Measurements from ENCODE around the gene UBC.
A peak's percentile ranks its signal among the peaks of the same experiment; 100 is the strongest.
"Not testable (repeated sequence)": the region's sequence is repeated elsewhere in the genome, so short reads cannot be mapped to it uniquely, and the experiment has no call there.

Gene UBC

DNA sequence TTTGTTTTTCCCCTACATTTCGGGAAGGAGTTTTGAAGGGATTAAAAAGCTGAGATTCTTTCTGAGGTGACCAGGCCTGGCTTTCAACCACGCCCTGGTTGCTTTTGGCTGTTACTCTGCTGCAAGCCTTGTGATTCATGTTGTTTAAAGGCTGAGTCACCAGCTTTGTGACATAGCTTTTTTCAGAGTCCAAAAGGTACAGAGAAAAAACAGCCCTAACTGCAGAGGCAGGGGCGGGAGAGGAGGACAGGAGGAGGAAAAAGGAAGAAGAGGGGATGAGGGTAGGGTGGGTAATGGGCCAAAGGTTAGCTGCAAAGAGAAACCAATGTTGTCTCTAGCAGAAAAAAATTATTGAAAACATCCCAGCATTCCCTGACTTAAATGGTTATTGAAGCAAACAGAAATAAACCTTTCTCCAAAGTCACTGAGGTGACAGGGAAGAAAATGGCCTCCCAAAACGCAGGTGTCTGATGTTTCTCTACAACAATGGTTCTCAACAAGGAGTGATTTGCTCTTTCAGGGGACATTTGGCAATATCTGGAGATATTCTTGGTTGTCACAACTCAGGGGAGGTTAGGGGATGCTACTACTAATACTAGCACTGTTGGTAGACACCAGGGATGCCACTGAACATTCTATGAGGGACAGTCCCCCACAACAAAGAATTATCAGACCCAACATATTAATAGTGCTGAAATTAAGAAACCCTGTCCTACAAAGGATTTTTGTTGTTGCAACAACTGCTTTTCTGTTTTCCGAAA is 2.1 kb upstream of the UBC start:
- DNase-seq (ENCODE audit: extremely low read depth in 1 of 2, low read depth in 1 of 2) = no peak

DNA sequence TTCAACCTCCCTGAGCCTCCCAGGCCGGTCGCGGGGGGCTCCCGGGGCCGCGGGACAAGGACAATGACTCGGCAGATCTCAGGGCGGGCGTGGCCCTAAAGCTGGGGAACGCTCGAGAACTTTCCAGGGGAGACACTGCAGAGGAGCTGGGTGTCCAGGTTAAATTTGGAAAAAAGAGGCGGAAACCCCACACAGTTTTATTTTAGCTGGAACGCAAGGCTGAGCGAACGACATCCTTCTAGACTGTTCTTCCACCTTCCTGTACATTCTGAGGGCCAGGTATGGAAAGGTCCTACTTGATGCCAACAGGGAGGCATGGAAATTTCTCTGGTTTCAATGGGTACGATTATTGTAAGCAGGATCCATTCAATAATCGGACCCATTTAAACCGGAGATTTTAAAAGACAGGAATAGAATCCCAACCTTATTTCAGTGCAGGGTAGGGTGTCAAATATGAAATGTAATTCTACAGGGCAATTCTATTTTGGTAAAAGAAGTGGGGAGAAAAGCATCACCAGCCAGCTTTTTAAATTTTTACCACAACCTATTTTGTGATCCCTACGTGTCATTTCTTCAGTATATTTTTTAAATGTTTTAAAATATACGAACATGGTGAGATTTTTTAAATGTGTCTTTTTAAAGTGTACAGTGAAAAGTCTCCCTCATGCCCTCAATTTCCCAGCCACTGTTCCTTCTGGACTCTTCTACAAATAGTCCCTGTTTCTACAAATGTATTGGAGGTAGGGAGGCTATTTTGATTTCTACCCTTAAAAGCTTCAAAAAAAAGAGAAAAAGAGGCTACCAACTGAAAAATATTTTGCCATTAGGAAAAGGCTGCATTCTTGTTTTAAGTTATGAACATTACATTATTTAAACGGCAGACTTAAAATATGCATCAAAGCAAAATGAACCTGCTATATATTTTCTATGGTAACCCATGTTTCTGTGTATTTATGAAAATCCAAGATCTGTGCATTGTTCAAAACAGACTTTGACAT is 1.1 kb upstream of the UBC start:
- no peak for DNase-seq (ENCODE audit: extremely low read depth in 1 of 2, low read depth in 1 of 2)

DNA sequence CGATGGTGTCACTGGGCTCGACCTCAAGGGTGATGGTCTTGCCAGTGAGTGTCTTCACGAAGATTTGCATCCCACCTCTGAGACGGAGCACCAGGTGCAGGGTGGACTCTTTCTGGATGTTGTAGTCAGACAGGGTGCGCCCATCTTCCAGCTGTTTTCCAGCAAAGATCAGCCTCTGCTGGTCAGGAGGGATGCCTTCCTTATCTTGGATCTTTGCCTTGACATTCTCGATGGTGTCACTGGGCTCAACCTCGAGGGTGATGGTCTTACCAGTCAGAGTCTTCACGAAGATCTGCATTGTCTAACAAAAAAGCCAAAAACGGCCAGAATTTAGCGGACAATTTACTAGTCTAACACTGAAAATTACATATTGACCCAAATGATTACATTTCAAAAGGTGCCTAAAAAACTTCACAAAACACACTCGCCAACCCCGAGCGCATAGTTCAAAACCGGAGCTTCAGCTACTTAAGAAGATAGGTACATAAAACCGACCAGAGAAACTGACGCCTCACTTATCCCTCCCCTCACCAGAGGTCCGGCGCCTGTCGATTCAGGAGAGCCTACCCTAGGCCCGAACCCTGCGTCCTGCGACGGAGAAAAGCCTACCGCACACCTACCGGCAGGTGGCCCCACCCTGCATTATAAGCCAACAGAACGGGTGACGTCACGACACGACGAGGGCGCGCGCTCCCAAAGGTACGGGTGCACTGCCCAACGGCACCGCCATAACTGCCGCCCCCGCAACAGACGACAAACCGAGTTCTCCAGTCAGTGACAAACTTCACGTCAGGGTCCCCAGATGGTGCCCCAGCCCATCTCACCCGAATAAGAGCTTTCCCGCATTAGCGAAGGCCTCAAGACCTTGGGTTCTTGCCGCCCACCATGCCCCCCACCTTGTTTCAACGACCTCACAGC is 717 bp downstream of the UBC start:
- DNase-seq (ENCODE audit: extremely low read depth in 1 of 2, low read depth in 1 of 2) = peak; percentile 83 to 84

DNA sequence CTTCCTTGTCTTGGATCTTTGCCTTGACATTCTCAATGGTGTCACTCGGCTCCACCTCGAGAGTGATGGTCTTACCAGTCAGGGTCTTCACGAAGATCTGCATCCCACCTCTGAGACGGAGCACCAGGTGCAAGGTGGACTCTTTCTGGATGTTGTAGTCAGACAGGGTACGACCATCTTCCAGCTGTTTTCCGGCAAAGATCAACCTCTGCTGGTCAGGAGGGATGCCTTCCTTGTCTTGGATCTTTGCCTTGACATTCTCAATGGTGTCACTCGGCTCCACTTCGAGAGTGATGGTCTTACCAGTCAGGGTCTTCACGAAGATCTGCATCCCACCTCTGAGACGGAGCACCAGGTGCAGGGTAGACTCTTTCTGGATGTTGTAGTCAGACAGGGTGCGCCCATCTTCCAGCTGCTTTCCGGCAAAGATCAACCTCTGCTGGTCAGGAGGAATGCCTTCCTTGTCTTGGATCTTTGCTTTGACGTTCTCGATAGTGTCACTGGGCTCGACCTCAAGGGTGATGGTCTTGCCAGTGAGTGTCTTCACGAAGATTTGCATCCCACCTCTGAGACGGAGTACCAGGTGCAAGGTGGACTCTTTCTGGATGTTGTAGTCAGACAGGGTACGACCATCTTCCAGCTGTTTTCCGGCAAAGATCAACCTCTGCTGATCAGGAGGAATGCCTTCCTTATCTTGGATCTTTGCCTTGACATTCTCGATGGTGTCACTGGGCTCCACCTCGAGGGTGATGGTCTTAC is 1.7 kb downstream of the UBC start:
- not testable (repeated sequence) for DNase-seq (ENCODE audit: extremely low read depth in 1 of 2, low read depth in 1 of 2)

DNA sequence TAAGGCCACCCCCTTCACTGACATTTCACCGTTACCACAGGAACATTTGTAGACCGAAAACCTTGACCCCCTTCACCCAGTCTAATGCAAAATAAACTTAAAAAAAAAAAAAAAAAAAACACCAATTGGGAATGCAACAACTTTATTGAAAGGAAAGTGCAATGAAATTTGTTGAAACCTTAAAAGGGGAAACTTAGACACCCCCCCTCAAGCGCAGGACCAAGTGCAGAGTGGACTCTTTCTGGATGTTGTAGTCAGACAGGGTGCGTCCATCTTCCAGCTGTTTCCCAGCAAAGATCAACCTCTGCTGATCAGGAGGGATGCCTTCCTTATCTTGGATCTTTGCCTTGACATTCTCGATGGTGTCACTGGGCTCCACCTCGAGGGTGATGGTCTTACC is 2.9 kb downstream of the UBC start:
- not testable (repeated sequence) for DNase-seq (ENCODE audit: extremely low read depth in 1 of 2, low read depth in 1 of 2)

DNA sequence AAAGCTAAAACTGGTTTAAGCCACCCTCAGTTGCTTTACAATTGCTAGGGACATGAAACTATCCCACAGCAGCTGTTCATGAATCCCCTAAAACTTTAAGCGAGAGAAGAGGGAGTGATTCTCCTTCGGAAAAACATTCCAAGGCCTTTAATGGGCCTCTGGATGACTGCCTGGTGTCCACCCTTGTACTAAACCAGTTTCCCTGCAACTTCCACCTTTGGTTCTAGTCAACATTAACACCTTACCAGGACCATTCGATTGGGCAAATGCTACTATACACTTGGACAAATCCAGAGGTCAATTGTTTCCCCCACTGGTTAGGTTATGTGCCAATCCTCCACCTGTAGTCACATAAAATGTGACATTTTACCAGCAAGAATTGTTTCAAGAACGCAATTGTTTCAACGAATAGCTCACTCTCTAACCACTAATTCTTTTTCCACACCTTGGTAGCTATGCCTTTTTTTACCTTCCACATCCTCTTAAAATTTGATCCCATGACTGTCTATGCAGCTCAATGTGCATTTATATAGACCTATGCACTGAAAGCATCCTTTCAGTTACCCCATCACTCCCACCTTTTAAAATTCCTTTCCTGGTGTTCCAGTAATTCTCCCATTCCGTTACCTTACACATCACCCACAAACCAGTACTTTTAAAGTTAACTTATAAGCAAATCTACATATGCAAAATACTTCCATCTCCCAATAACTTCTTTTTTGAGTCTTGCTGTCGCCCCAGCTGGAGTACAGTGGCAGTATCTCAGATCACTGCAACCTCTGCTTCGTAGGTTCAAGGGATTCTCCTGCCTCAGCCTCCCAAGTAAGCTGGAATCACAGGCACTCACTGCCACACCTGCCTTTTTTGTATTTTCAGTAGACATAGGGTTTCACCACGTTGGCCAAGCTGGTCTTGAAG is 3.6 kb downstream of the UBC start:
- DNase-seq (ENCODE audit: extremely low read depth in 1 of 2, low read depth in 1 of 2) = no peak

DNA sequence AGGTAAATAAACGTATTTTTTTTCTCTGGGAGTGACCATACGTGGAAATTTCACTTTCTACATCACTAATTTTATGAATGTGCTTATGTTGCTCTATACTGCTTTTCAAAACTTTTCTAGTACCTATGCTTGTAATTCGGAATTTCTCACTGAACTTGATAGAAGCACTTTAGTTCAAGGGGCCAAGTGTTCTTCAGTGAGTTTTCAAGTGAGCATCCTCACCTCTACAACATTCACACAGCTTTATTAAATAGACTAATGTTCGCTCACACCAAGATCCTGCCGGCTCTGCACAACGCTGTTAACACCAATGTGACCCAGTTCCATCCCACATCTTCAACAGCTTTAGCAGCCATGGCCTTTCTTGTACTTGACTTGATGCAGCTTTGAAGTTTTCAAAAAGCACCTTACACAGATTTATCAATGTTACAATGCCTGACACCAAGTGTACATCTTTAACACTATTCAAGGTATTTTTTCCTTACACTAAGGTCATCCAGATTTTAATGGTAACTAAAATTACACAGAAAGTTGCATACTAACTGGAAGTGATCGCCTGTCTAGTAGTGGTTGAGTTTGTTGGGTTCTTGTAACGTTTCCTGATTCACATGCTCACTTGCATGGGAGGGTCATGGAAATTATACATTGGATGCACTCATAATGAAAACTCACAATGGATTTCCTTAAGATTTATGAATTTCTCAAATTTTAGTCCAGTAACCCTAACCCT is 4.5 kb downstream of the UBC start:
- DNase-seq (ENCODE audit: extremely low read depth in 1 of 2, low read depth in 1 of 2) = no peak

DNA sequence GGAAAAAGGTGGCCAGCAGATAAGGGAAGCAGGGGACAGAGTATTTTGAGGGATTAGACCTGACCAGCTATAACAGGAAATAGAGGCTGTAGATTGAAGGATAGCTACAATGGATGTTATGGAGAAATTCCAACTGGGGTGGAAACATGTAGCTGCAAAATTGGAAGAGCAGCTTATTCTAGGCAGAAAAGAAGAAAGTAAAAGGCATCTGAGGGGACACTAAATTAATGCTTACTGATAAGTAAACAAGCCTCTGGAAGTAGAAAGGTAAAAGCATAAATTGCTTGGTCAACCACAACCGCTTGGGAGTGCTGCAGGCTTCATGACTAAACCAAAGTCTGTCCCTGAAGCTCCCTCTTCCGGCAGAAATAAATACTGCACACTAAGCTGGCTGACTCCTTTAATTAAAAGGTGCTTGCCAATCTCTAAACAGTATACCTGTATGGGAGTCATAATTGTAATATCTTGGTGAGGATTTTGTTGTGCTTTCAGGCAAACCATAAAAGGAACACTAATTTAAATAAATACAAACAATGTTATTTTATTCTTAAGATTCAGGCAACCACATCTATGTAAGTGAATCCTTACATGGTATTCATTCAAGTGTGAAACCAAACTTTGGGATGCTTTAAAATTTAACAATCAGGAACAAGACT is 7.7 kb downstream of the UBC start:
- peak; percentile 69 to 85 for DNase-seq (ENCODE audit: extremely low read depth in 1 of 2, low read depth in 1 of 2)

DNA sequence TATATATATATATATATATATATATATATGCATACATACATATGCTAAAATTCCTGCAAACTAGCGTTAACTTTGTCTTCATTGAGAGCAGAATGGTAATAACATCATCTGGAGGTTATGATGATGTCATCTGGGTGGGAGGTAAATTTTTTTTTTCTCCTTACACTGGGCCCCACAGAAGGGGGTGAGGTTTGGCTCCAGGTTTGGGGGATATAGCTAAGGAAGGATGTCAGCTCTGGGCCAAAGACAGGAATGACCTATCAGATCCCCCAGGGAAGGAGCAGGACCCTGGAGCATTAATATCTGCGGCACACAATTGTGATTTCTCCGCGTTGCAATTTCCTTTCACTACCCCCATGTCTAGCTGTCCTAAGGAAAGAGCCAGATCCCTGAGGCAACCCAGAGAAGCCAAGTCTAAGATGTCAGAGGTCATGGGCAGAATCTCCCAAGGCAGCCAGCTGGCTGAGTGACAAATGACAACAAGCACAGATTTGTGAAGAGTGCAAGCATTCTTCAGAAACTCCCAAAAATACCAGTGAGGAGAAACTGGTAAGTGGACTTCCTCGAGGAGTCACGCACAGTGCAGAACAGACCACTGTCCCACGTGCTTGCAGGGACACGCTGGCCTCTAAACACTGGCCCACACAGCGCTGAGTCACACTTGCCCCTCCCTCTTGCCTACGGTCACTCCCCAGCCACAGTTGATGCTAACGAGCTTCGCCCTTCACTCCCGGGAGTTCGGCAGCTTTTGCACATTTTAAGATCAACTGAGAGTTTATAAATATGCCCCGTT is 9.9 kb downstream of the UBC start:
- no peak for DNase-seq (ENCODE audit: extremely low read depth in 1 of 2, low read depth in 1 of 2)

DNA sequence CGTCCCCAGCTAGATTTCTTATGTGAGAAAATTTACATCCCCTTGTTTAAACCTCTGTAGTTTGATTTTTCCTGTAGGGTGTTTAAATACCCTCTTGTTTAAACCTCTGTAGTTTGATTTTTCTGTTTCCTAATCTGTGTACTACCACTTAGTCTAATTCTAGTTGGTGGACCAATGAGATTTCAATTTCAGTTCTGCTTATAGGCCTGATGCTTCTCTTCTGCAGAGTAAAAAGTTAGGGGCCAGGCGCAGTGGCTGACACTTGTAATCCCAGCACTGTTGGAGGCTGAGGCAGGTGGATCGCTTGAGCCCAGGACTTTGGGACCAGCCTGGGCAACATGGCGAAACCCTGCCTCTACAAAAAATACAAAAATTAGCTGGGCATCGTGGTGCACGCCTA is 11.5 kb downstream of the UBC start:
- no peak for DNase-seq (ENCODE audit: extremely low read depth in 1 of 2, low read depth in 1 of 2)

DNA sequence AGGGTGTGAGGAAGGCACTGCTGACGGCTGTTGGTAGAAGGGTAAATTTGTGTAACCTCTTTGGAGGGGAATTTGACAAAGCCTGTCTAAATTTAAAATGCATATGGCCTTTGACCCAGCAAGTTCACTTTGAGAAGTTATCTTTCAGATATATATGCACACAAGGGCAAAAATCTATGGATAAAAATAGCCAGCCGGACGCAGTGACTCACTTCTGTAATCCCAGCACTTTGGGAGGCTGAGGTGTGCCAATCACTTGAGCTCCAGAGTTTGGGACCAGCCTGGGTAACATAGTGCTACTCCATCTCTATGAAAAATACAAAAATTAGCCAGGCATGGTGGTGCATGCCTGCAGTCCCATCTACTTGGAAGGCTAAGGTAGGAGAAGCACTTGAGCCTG is 13.4 kb downstream of the UBC start:
- no peak for DNase-seq (ENCODE audit: extremely low read depth in 1 of 2, low read depth in 1 of 2)

DNA sequence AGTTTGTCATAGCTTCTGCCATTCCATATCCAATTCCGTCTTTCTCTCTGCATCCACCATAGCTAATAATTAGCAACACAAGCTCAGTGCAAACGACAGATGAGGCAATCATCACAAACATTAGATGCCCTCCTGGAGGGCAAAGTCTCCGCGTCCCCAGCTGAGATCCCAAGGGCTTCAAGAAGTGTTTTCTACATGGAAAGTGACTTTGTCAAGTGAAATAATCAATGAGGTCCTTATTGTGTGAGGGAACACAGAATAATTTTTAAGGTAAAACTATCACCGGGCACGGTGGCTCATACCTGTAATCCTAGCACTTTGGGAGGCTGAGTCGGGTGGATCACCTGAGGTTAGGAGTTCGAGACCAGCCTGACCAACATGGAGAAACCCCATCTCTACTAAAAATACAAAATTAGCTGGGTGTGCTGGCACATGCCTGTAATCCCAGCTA is 14.1 kb downstream of the UBC start:
- DNase-seq (ENCODE audit: extremely low read depth in 1 of 2, low read depth in 1 of 2) = not testable (repeated sequence)

DNA sequence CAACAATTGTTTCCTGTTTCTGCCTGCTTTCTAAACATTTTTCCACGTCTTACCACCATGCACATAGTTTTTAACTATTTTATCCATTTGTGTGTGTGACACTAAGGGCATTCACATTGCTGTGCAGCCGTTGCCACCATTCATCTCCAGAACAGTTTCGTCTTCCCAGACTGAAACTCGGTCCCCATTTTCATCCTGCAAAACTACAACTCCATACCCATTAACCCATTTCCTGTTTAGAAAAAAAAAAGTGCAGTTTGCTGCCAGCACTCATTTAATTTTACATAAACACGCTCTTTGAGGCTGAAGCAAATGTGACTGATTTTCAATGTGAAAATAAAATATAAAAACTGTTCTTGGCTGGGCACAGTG is 15.5 kb downstream of the UBC start:
- DNase-seq (ENCODE audit: extremely low read depth in 1 of 2, low read depth in 1 of 2) = no peak

DNA sequence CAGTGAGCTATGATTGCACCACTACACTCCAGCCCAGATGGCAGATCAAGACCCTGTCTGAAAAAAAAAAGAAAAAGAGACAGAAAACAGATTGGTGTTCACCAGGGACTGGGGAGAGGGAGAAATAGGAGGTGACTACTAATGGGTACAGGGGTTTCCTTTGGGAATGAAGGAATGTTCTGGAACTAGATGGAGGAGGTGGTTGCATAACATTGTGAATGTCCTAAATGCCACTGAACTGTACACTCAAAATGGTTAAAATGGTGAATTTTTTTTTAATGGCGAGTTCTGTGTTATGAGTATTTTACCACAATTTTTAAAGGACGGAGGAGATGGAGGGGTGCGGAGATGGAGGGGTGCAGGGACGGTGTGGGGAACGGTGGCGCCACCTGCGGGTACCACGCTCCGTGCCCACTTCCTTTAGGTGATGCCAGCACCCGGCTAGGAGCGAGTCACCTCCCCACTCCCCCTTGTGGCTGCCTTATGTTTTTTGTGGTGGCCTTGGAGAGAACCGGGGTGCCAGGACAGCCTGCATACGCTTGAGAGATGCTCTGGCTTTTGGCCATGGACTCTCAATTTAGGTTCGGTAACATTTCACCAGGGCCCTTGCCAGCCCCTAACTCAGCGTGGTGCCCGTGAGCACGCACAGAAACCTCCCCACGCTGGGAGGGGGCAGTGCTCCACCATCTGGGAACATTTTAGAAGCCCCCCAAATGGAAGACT is 16.1 kb downstream of the UBC start:
- peak; percentile 25 to 44 for DNase-seq (ENCODE audit: extremely low read depth in 1 of 2, low read depth in 1 of 2)

DNA sequence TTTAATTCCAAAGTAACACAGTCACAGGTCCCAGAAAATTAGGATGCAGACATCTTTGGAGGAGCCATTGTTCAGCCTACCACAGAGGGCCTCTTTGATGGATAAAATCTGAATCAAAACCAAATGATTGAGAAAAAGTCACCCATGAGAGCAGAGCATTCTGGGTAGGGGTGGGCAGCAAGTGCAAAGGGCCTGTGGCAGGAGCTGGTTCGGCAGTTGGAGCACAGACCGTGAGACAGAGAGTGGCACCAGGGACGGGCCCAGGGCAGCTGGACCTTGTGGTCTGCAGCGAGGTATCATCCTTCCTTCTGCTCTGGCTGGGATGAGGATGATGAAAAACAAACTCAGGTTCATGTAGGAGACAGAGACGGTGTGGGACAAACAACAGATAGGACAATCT is 18.0 kb downstream of the UBC start:
- DNase-seq (ENCODE audit: extremely low read depth in 1 of 2, low read depth in 1 of 2) = no peak

DNA sequence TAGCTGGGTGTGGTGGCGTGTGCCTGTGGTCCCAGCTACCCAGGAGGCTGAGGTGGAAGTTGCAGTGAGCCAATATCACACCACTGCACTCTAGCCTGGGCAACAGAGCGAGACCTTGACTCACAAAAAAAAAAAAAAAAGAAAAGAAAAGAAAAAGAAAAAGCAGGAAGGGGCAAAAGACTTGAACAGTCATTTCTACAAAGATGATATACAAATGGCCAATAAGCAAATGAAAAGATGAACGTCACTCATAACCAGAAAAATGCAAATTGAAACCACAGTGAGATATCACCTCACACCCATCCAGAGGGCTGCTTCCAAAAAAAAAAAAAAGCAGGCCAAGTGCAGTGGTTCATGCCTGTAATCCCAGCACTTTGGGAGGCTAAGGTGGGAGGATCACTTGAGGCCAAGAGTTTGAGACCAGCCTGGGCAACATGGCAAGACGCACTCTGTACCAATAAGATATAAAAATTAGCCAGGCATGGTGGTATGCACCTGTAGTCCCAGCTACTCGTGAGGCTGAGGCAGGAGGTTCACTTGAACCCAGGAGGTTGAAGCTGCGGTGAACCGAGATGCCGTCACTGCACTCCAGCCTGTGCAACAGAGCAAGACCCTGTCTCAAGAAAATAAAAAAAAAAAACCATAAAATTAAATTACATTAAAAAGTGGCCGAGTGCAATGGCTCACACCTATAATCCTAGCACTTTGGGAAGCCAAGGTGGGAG is 20.5 kb downstream of the UBC start:
- no peak for DNase-seq (ENCODE audit: extremely low read depth in 1 of 2, low read depth in 1 of 2)

Data from activated CD8-positive, alpha-beta memory T cell treated with anti-CD3 and anti-CD28 coated beads for 1 hour (primary cell).